Measurements from ENCODE around the gene CIPC. TPM values are rescaled to one million over a fixed set of nuclear protein-coding genes. Genes with fewer than 3 reads are reported as not detected.

Gene CIPC
- total RNA-seq, 1 experiment from 2014 or later: 66.3 TPM

- intact Hi-C loops (cut with micrococcal nuclease; ENCODE audit: unreplicated experiment): no loop called here
- ChIA-PET CTCF (interaction anchor here (0.6 to 2.7 kb wide), 12 partner anchors 8 to 230 kb away, joined by 3 to 40 read pairs (median 6); no protein-coding TSS in a partner anchor), POLR2A (ENCODE audit: unreplicated experiment) (interaction anchor here (0.6 to 1.2 kb wide), 5 partner anchors 11 to 218 kb away, joined by 3 to 35 read pairs (median 8); no protein-coding TSS in a partner anchor)
- peaks cover 38% of the 10 kb centered on the region for H3K4me1 ChIP-seq (replicated peaks; ENCODE audit: insufficient read depth)
- no peaks in the 10 kb centered on the region for H3K79me2 ChIP-seq (ENCODE audit: low read depth)
- peak; percentile 58 to 86 for DNase-seq
- H3K4me3 ChIP-seq: no peak overlapping the region
- no peaks in the 10 kb centered on the region for H3K9me2 ChIP-seq (ENCODE audit: insufficient read depth)
- H4K20me1 ChIP-seq (ENCODE audit: insufficient read depth): no peaks in the 10 kb centered on the region
- no TSS peak for BruUV-seq (replicated peaks)
- H3K9me3 ChIP-seq (ENCODE audit: insufficient read depth, low read depth): peaks cover 4% of the 10 kb centered on the region; the same call in 1 of the 2 replicates
- no peaks in the 10 kb centered on the region for H3K36me3 ChIP-seq (ENCODE audit: low read depth)
- peaks cover 20% of the 10 kb centered on the region for H3F3A ChIP-seq (ENCODE audit: insufficient read depth, low read depth)
- no peak overlapping the region for H2AFZ ChIP-seq
- H3K4me2 ChIP-seq: no peak overlapping the region
- TF ChIP-seq EZH2 (IDR thresholded peaks at IDR 0.05; ENCODE audit: low read depth): no peak
- no peak for TF ChIP-seq CTCF (conservative IDR thresholded peaks at IDR 0.05)
- no peaks in the 10 kb centered on the region for H3K27me3 ChIP-seq (ENCODE audit: insufficient read depth, low read depth)
- H3K27ac ChIP-seq: no peak overlapping the region
Measured at GRCh38 chr14:77086017-77086727, 11.9 kb upstream of the CIPC start.

- H3K36me3 ChIP-seq (ENCODE audit: low read depth): no peaks in the 10 kb centered on the region
- TF ChIP-seq EZH2 (IDR thresholded peaks at IDR 0.05; ENCODE audit: low read depth): no peak
- TF ChIP-seq CTCF (conservative IDR thresholded peaks at IDR 0.05): no peak
- H3K27me3 ChIP-seq (ENCODE audit: insufficient read depth, low read depth): no peaks in the 10 kb centered on the region
- POLR2A ChIA-PET (ENCODE audit: unreplicated experiment): no interaction called here
- BruUV-seq (replicated peaks): no TSS peak
- intact Hi-C loops (cut with micrococcal nuclease; ENCODE audit: unreplicated experiment): no loop called here
- H3K4me1 ChIP-seq (replicated peaks; ENCODE audit: insufficient read depth): peaks cover 38% of the 10 kb centered on the region
- H3F3A ChIP-seq (ENCODE audit: insufficient read depth, low read depth): peaks cover 20% of the 10 kb centered on the region
- DNase-seq: no peak
- no peak overlapping the region for H3K4me2 ChIP-seq
- H3K79me2 ChIP-seq (ENCODE audit: low read depth): no peaks in the 10 kb centered on the region
- H3K9me3 ChIP-seq (ENCODE audit: insufficient read depth, low read depth): peaks cover 12% of the 10 kb centered on the region
- no peaks in the 10 kb centered on the region for H3K9me2 ChIP-seq (ENCODE audit: insufficient read depth)
- no peak overlapping the region for H3K27ac ChIP-seq
- CTCF ChIA-PET: interaction anchor here (1.0 to 2.7 kb wide), 9 partner anchors 8 to 229 kb away, joined by 3 to 40 read pairs (median 5); no protein-coding TSS in a partner anchor
- H4K20me1 ChIP-seq (ENCODE audit: insufficient read depth): no peaks in the 10 kb centered on the region
- H2AFZ ChIP-seq: no peak overlapping the region
- no peak overlapping the region for H3K4me3 ChIP-seq
Measured at GRCh38 chr14:77086951-77087350, 11.1 kb upstream of the CIPC start.

GRCh38 chr14:77087631-77088030 is 10.4 kb upstream of the CIPC start:
- ChIA-PET POLR2A (ENCODE audit: unreplicated experiment) (no interaction called here), CTCF (interaction anchor here (0.9 to 2.1 kb wide), 3 partner anchors 7 to 169 kb away, joined by 3 to 7 read pairs (median 7); no protein-coding TSS in a partner anchor)
- Histone ChIP-seq H3K27ac (peak overlapping the region; percentile 65), H3K4me2 (peak overlapping the region; percentile 70), H4K20me1 (ENCODE audit: insufficient read depth) (no peaks in the 10 kb centered on the region), H3K27me3 (ENCODE audit: insufficient read depth, low read depth) (no peaks in the 10 kb centered on the region), H3F3A (ENCODE audit: insufficient read depth, low read depth) (peaks cover 20% of the 10 kb centered on the region), H3K36me3 (ENCODE audit: low read depth) (no peaks in the 10 kb centered on the region), H3K9me3 (ENCODE audit: insufficient read depth, low read depth) (peaks cover 14% of the 10 kb centered on the region), H2AFZ (0 out of 2 replicates have a peak overlapping the region, but pooled peaks have one; percentile 18), H3K9me2 (ENCODE audit: insufficient read depth) (no peaks in the 10 kb centered on the region), H3K4me1 (replicated peaks; ENCODE audit: insufficient read depth) (peaks cover 38% of the 10 kb centered on the region), H3K4me3 (peak overlapping the region; percentile 18; the same call in 1 of the 2 replicates), H3K79me2 (ENCODE audit: low read depth) (no peaks in the 10 kb centered on the region)
- intact Hi-C loops (cut with micrococcal nuclease; ENCODE audit: unreplicated experiment): loop anchor here (1.0 kb wide), 5 partner anchors 15 to 173 kb away; no protein-coding TSS in a partner anchor
- no TSS peak for BruUV-seq (replicated peaks)
- no peak for DNase-seq
- no peak for TF ChIP-seq CTCF (conservative IDR thresholded peaks at IDR 0.05)
- TF ChIP-seq EZH2 (IDR thresholded peaks at IDR 0.05; ENCODE audit: low read depth): no peak
